Activated B cell treated with CpG ODN at 0.5 μM for 24 hours (primary cell): Measurements from ENCODE around the gene KYAT1. TPM values are rescaled to one million over a fixed set of nuclear protein-coding genes. Genes with fewer than 3 reads are reported as not detected.

ENCODE experiments used
- ATAC-seq: fragments of 200-7000 bp; cut with Tn5 transposase; one replicate; pipeline ENCODE4 v1.10.0; 2021; ENCODE audit warnings: low read depth, mild to moderate bottlenecking, moderate library complexity
- CTCF ChIA-PET: fragments of 350-600 bp; sonication (Branson Sonifier 250); formaldehyde crosslinking; loops from one replicate; lab custom pipeline; 2021; ENCODE audit warnings: antibody characterized with exemption; lab: Charles Lee
- POLR2A ChIA-PET: fragments of 350-600 bp; sonication (Branson Sonifier 250); formaldehyde crosslinking; loops from one replicate; lab custom pipeline; 2021; ENCODE audit warnings: antibody characterized with exemption; lab: Charles Lee
- DNase-seq: peaks from one replicate; pipeline ENCODE4 v3.0.0; 2022
- H3K27ac Mint-ChIP-seq: one replicate; pipeline ENCODE4 v1.8.0; 2020; ENCODE audit warnings: mixed read lengths
- H3K27me3 Mint-ChIP-seq: one replicate; pipeline ENCODE4 v1.8.0; 2021; ENCODE audit warnings: mixed read lengths
- H3K36me3 Mint-ChIP-seq: one replicate; pipeline ENCODE4 v1.8.0; 2021; ENCODE audit warnings: low read depth, mixed read lengths
- H3K4me1 Mint-ChIP-seq: one replicate; pipeline ENCODE4 v1.8.0; 2021; ENCODE audit warnings: mixed read lengths
- H3K4me3 Mint-ChIP-seq: one replicate; pipeline ENCODE4 v1.8.0; 2020; ENCODE audit warnings: mild to moderate bottlenecking, mixed read lengths
- H3K9me3 Mint-ChIP-seq: one replicate; pipeline ENCODE4 v1.8.0; 2020; ENCODE audit warnings: mixed read lengths
- intact Hi-C: fragments of 100-400 bp; cut with micrococcal nuclease; formaldehyde crosslinking; loops from one replicate; pipeline ENCODE4 v1.15.1; 2024
- total RNA-seq: library from RNA; stranded (reverse); gene quantifications from 2 replicates; pipeline ENCODE4 v1.2.3, GENCODE V29; 2022
- TF ChIP-seq, protein P1 (sequence below): fragments of 200-600 bp; IDR thresholded peaks from one replicate; pipeline ENCODE4 v1.8.0; 2022; ENCODE audit warnings: antibody characterized with exemption, mild to moderate bottlenecking

Gene KYAT1
- total RNA-seq, 1 donor from 2014 or later, result 4.3 TPM

DNA sequence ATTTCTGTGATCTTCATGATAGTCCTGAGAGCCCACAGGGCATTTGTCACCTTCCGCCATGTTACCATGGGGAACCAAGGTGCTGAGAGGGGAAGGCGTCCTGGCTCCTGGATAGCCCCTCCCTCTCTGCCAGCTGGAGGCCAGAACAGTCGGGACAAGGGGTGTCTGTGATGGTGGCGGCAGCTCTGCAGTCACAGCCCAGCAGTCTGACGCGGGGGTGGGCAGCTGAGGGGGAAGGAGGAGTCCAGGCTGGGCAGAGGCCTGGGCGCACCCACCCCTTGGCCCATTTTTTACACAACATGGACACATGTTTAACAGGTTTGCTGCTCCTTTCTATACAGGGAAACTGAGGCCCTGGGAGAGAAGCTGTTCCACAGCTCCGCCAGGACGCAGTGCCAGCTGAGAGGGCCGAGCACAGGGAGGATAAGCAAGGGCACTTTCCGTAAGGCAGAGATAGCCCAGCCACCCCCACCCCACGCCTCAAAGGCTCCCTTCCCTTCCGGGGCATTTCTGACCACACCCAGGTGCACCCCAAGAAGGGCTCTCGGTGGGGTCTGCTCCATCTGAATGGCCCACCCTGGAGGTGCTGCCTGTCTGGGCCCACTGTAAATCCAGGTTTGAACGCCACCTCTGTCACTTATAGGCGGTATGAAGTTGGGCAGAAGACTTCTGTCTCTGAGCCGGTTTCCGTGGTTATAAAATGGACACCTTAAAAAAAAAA lies 17.3 kb upstream of the KYAT1 start:
- Mint-ChIP-seq H3K27me3 (no peaks in the 10 kb centered on the region), H3K36me3 (peaks cover 23% of the 10 kb centered on the region), H3K4me3 (no peak overlapping the region), H3K9me3 (no peaks in the 10 kb centered on the region), H3K27ac (peak overlapping the region; percentile 84), H3K4me1 (peaks cover 60% of the 10 kb centered on the region)
- TF ChIP-seq, protein P1, sequence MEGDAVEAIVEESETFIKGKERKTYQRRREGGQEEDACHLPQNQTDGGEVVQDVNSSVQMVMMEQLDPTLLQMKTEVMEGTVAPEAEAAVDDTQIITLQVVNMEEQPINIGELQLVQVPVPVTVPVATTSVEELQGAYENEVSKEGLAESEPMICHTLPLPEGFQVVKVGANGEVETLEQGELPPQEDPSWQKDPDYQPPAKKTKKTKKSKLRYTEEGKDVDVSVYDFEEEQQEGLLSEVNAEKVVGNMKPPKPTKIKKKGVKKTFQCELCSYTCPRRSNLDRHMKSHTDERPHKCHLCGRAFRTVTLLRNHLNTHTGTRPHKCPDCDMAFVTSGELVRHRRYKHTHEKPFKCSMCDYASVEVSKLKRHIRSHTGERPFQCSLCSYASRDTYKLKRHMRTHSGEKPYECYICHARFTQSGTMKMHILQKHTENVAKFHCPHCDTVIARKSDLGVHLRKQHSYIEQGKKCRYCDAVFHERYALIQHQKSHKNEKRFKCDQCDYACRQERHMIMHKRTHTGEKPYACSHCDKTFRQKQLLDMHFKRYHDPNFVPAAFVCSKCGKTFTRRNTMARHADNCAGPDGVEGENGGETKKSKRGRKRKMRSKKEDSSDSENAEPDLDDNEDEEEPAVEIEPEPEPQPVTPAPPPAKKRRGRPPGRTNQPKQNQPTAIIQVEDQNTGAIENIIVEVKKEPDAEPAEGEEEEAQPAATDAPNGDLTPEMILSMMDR, result no peak
- ChIA-PET CTCF (no interaction called here), POLR2A (no interaction called here)
- ATAC-seq (no peak), DNase-seq (no peak)
- intact Hi-C loops, result no loop called here

DNA sequence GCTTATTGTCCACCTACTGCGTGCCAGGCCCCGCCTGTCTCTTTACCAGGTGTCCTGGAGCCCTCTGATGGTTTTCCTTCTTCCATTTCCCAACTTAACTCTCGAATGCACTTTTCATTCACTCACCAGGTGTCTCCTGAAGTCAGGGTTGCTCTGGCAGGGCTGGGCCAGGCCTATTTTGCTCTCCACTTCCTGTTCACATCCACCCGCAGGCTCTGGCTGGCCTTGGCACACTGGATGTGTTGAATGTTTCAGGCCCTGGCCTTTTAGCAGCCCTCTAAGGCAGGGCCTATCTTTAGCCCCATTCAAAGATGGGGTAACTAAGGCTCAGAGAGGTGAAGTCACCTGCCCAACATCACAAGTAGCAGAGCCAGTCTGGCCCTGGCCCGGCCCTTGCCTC lies 16.6 kb upstream of the KYAT1 start:
- no peaks in the 10 kb centered on the region for H3K27me3 Mint-ChIP-seq
- peaks cover 60% of the 10 kb centered on the region for H3K4me1 Mint-ChIP-seq
- POLR2A ChIA-PET, result no interaction called here
- no peaks in the 10 kb centered on the region for H3K9me3 Mint-ChIP-seq
- DNase-seq, result no peak
- CTCF ChIA-PET, result no interaction called here
- ATAC-seq, result no peak
- H3K4me3 Mint-ChIP-seq, result no peak overlapping the region
- intact Hi-C loops, result no loop called here
- H3K27ac Mint-ChIP-seq, result peak overlapping the region; percentile 41
- peaks cover 27% of the 10 kb centered on the region for H3K36me3 Mint-ChIP-seq
- TF ChIP-seq, protein P1, result no peak

DNA sequence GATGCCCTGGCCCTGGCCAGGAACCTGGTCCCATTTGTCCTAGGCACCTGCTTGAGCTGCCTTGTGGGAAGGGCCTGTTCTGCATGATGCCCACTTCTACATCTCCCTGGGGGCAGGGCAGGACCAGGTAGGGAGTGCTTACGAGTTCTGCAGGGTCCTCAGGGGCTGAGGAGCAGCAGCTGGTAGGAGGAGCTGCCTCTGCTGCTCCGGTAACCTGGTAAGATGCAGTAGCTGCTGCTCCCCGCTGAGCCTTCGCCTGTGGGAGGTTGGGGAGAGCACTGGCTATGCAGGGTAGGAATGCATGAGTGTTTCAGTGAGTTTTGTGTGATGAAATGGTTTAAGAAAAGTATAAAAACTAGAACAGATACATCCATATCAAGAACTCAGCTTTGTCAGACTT lies 13.8 kb upstream of the KYAT1 start:
- peaks cover 38% of the 10 kb centered on the region for H3K4me1 Mint-ChIP-seq
- intact Hi-C loops, result no loop called here
- TF ChIP-seq, protein P1, result no peak
- no peak for DNase-seq
- H3K36me3 Mint-ChIP-seq, result peaks cover 35% of the 10 kb centered on the region
- ATAC-seq, result no peak
- no peaks in the 10 kb centered on the region for H3K27me3 Mint-ChIP-seq
- peak overlapping the region; percentile 18 for H3K27ac Mint-ChIP-seq
- ChIA-PET CTCF (no interaction called here), POLR2A (interaction anchor here (0.5 kb wide), 1 partner anchor 224 kb away, joined by 3 read pairs; no protein-coding TSS in a partner anchor)
- no peak overlapping the region for H3K4me3 Mint-ChIP-seq
- no peaks in the 10 kb centered on the region for H3K9me3 Mint-ChIP-seq

DNA sequence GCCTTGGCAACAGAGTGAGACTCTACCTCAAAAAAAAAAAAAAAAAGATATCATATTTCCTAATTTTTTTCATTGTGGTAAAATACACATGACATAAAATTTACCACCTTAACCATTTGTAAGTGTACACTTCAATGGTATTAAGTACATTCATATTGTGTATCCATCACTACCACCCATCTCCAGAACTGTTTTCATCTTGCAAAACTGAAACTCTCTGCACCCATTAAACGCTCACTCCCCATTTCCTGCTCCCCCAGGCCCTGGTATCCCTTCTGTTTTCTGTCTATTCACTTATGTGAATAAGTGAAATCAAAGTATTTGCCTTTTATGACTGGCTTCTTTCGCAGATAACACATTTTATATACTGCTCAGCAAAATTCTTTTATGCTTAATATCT lies 13.0 kb upstream of the KYAT1 start:
- Mint-ChIP-seq H3K4me1 (peaks cover 31% of the 10 kb centered on the region), H3K27me3 (no peaks in the 10 kb centered on the region), H3K27ac (peak overlapping the region; percentile 8), H3K9me3 (no peaks in the 10 kb centered on the region), H3K36me3 (peaks cover 38% of the 10 kb centered on the region), H3K4me3 (no peak overlapping the region)
- ChIA-PET CTCF (no interaction called here), POLR2A (interaction anchor here (0.6 kb wide), 1 partner anchor 211 kb away, joined by 3 read pairs; no protein-coding TSS in a partner anchor)
- intact Hi-C loops, result no loop called here
- TF ChIP-seq, protein P1, result no peak
- DNase-seq, result no peak
- no peak for ATAC-seq

DNA sequence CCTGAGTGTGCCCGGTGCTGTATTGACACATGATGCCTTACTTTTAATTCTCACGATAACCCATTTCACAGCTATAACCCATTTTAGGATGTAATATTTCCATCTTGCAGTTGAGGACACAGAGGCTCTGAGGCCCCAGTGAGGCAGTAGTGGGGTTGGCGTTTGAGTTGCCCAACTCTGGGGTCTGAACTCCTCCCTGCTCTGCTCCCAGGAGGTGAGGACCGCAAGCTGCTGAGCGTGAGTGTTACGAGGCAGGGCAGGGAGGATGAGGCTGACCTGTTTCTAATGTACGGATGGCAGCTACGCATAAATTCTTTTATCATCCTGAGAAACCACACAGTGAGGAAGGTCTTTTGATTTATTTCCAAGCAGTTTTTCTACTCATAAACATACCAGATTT lies 11.6 kb upstream of the KYAT1 start:
- H3K4me1 Mint-ChIP-seq, result peaks cover 16% of the 10 kb centered on the region
- H3K4me3 Mint-ChIP-seq, result no peak overlapping the region
- ATAC-seq, result no peak
- POLR2A ChIA-PET, result interaction anchor here (0.6 to 1.0 kb wide), 2 partner anchors 9 to 11 kb away, joined by 3 read pairs; partner anchors contain the start of genes KYAT1 and LRRC8A
- peak overlapping the region; percentile 61 for H3K27ac Mint-ChIP-seq
- H3K27me3 Mint-ChIP-seq, result no peaks in the 10 kb centered on the region
- TF ChIP-seq, protein P1, result no peak
- CTCF ChIA-PET, result no interaction called here
- no peak for DNase-seq
- intact Hi-C loops, result no loop called here
- H3K9me3 Mint-ChIP-seq, result no peaks in the 10 kb centered on the region
- peaks cover 43% of the 10 kb centered on the region for H3K36me3 Mint-ChIP-seq
